GM19467 (cell line): ENCODE results near the gene TLK1.
A peak's percentile ranks its signal among the peaks of the same experiment; 100 is the strongest.

Experiments used
- ATAC-seq: cut with Tn5 transposase; IDR thresholded peaks from one replicate; pipeline ENCODE4 v1.9.1; 2021; ENCODE audit warnings: mild to moderate bottlenecking, moderate library complexity; ENCODE audit not compliant: unreplicated experiment

TLK1 gene

DNA sequence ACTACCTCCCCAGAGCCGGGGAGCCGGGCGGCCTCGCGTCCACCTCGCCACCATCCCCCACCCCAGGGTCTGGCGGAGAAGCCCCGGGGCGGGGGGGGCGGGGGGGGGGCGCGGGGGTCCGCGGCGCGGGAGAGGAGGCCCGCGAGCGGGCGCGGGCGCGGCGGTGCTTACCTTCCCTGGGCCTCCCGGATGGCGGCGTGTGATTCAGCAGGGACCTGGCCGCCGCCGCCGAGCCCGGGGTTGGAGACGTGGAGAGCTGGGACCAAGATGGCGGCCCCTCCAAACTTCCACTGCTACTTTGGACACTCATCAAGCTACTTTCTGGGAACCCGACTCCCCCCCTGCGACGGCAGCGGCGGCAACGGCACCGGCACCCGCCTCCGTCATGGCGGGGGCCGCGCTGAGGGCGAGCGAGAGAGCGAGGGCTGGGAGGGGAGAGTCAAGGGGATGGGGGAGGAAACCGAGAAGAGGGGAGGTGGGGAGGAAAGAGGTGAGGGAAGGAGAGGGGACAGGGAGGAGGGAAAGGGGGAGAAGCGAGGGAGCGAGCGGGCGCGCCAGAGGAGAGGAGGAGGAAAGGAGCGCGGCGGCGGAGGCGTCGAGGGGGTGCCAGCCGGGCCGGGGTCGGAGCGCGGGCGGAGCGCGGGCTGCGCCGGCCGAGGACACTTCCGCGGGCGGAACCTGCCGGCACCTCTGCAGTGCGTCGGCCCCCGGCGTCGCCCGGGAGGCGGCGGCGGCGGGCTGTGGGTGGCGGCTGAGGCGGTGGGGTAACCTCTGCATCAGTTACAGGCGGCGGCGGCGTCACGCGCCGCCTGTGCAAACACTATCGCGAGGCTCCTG is at the start of gene TLK1:
Gene TLK1, minus strand, starts transcription at position 775 of the 837 bp plus-strand sequence. Its CDS starts 465 bp downstream, at position 310.
- peak; percentile 43 for ATAC-seq

DNA sequence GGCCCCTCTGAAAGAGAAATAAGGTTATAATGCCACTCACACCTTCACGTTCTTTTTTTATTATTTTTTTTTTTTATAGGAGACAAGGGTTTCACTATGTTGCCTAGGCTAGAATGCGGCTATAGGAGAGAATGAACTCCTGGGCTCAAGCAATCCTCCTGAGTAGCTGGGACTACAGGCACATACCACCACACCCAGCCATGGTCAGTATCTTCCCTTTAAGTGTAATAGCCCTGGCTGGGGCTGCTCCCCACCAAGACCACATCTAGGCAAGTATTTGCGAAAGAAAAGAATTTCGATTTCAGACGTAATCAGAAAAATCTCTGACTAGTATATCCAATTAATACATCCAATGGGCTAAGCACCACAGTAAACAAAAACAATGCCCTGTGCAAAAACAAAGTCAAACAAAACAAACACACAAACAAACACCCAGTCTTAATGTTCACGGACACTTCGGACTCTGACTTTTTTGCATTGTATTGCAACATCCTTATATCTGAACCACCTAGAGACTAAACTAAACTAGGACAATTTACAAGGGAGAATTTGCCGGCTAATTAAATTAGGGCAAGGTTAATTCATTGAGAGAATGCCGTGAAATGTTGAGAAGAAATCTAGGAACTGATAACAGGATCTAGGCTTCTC is 49.6 kb upstream of the TLK1 start:
- no peak for ATAC-seq

DNA sequence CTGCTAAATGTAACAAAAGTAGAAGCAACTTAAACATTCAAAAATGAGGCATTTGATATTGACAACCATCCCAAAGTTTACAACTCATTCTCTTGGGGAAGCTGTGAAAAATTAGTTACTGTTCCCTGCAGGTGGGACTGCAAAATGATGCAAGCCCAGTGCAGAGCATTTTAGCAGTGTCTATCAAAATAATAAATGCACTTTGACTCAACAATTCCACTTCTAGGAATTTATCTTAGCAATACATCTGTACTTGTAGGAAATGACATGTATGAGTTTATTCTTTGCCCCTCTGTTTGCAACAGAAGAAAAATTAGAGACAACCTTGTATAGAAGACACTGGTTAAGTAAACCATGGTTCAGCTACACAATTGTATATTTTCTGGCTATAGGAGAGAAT is 48.0 kb upstream of the TLK1 start:
- ATAC-seq, result no peak

DNA sequence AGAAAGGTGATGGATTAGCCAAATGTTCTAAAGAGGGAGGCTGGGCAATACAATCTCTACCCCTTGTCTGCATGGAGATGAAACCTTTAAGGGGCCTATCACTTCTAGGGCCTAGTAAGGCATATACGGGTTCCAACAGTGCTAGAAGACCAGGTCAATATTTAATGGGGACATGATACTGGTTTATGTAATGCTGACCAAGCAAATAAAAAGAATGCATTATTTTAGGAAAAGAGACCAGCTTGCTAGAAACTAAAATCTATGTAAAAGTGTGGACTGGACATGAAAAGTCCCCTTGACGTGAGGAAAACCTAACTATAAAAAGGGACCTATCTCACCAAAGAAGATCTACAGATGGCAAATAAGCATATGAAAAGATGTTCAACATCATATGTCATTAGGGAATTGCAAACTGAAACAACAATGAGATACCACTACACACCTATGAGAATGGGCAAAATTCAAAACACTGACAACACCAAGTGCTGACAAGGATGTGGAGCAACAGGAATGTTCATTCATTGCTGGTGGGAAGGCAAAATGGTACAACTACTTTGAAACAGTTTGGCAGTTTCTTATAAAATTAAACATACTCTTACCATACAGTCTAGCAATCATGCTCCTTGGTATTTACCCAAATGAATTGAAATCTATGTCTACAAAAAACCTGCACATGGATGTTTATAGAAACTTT is 45.9 kb upstream of the TLK1 start:
- ATAC-seq, result no peak

DNA sequence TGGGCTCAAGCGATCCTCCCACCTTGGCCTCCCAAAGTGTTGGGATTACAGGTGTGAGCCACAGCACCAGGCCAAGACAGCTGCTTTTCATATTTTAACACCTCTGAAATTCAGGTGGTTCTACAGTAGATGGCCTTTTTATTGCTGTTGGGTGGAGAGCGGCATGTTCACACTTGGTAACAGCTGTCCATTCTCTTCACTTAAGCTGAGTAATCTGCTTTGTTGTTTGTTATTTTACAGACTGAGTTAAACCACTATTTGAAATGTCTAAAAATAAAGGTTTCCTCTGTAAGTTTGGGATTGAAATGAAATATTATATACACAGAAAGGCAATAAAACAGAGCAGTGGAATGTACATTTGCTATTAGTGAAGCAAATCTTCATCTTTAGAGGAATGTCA is 44.9 kb upstream of the TLK1 start:
- ATAC-seq, result no peak

DNA sequence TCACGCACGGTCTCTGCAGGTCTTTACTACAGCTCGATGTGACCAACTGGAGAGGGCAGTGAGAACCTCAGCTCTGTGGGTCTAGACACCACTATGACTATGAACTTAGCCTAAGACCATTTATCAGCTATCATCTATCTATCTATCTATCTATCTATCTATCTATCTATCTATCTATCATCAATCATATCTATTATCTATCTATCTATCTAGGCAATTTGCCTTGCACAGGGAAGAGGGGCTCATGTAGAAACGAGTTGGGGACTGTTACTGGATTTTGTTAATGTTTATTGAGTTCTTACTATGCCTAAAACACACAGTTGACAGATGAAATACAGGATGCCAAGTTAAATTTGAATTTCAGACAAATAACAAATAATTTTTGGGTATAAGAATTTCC is 41.1 kb upstream of the TLK1 start:
- ATAC-seq, result no peak

DNA sequence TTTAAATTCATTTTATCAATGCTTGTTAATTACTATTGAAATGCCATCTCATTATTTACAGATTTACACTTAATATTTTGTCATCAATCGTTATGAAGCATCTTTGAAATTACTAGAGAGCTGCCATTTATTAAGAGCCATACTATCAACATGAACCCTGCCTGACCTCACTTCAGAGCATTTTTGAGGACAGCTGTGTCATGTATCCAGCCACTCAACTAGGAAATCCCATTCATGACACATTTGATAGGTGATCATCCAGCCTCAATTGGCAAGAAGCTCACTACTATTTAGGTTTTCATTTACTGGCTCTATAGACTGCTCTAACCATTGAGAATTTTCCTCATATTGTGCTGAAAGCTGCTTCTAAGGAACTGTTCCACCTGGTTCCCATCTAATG is 40.6 kb upstream of the TLK1 start:
- no peak for ATAC-seq

DNA sequence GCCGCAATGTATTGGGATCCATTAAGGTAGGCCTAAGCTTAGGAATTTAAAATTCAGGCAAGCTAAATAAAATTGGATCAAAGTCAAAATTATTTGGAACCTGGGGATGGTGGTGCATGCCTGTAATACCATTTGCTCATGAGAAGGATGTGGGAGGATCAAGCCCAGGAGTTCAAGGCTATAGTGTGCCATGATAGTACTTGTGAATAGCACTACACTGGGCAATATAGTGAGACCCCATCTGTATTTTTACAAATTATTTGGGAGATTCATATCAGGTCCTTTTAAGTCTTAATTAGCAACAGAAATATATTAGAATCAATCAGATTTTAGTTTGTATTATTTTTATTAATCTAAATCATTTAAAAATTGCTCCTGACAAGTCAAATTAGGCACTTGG is 39.8 kb upstream of the TLK1 start:
- ATAC-seq, result no peak

DNA sequence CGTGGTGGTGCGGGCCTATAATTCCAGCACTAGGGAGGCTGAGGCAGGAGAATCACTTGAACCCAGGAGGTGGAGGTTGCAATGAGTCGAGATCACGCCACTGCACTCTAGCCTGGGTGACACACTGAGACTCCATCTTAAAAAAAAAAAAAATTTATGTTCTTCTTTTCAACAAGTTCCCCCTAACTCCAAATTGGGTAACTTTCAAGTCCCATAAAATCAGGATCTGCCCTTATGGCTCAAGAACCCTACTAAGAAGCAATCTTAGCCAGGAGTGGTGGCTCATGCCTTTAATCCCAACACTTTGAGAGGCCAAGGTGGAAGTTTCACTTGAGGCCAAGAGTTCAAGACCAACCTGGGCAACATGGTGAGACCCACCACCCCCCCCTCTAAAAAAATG is 30.3 kb upstream of the TLK1 start:
- no peak for ATAC-seq

DNA sequence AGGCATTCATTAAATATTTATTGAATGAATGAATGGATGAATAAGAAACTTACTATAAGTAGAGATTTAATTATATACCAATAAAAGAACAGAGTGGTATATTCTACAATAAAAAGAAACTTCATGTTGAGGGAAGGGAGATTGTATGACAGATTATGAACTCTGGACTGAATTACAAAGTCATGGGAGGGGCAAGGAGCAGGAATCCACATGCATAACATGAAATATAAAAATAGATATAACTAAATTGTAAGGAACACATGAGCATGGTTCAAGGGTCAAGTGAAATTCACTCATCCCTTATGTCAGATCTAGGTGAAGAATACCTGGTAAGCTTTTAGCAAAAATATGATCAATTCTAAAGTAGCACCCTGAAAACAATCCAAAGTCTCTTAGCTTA is 27.1 kb upstream of the TLK1 start:
- ATAC-seq, result no peak

DNA sequence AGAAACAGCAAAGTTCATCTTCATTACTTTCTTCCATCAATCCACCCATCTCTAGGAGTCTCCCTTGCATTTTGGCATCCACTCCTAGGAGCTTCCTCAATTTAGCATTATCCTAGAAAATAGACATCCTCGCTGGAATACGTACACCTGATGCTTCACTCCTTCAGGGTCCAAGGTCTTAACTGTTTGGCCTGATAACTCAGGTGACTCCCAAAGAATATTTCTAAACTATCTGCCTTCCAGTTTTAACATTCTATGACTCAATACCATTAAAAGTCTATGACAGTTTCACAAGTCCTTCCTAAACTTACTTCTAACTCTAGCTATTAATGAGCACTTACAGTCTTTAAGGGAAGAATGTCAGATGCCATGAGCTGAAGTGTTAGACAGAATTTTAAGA is 26.5 kb upstream of the TLK1 start:
- no peak for ATAC-seq

DNA sequence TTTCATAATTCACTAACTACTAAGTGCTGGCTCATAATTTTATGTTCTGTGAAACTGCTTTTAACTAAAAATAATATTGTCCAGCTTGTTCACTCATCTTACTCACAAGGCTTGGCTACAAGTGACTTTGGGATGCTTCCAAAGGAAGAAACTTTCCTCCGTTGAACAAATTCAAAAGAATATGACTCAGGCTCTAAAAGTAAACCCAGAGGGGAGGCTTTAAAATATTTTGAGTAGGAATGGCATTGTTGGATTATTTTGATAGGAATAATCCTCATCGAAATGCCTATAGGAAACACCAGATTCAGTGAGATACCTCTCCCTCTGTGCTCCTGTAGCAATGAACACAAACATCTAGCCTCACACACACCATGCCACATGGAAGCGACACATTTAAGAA is 25.2 kb upstream of the TLK1 start:
- ATAC-seq, result no peak

DNA sequence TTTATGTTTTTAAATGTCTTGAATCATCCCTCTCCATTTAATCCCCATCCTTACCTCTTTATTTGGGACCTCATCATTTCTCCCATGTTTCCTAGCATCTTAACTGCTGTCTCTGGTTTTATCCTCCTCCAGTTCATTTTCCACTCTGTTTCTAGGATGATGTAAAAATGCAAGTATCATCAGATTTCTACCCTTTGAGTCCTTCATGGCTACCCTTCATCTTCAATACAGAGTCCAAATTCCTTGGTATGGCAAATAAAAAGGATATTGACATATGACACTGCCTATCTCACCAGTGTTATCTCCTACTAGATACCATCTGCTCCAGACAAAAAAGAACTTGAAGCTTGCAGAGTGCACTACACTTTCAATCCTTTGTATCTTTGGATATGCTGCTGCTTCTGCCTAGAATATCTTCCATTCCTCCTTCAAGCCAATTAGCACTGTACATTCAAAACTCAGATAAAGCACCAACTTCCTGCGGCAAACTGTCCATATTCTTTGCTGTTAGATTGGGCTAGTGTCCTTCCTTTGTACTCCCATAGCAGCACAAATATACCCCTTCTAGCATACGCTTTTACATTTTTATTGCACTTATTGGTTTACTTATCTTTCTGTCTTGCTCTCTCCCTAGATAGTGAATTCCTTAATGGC is 24.6 kb upstream of the TLK1 start:
- ATAC-seq, result no peak

DNA sequence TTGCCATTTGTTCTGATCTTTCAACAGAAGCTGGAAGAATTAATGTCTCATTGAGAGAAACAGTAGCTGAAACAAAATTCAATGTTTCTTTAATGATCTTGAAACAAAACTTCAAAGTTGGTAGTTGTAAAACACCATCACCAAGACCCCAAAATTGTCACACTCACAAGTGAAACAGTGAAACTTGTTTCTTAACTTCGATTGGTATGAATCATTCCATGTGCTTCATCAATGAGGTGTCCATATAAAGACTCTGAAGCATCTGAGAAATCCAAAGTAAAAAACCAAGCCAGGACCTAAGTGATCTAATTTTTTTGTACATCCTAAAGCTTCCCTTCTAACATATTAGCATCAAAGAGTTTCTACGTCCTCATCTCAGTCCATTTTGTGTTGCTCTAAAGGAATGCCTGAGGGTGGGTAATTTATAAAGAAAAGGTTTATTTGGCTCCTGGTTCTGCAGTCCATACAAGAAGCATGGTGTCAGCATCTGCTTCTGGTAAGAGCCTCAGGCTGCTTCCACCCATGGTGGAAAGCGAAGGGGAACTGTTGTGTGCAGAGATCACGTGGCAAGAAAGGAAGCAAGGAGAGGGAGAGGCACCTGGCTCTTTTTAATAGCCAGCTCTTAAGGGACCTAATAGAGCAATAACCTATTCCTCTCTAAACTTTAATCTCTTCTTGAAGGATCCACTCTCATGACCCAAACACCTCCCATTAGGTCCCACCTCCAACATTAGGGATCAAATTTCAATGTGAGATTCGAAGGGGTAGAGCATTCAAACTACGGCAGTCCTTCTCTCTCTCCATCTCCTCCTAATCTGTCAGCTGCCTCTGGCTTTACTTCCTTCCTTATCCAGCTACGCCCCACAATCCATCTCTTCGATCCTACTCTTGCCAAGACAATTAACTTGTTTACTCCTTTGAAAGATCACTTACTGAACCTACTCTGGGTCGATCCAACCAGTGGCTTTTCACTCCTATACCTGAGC is 20.7 kb upstream of the TLK1 start:
- ATAC-seq, result no peak

DNA sequence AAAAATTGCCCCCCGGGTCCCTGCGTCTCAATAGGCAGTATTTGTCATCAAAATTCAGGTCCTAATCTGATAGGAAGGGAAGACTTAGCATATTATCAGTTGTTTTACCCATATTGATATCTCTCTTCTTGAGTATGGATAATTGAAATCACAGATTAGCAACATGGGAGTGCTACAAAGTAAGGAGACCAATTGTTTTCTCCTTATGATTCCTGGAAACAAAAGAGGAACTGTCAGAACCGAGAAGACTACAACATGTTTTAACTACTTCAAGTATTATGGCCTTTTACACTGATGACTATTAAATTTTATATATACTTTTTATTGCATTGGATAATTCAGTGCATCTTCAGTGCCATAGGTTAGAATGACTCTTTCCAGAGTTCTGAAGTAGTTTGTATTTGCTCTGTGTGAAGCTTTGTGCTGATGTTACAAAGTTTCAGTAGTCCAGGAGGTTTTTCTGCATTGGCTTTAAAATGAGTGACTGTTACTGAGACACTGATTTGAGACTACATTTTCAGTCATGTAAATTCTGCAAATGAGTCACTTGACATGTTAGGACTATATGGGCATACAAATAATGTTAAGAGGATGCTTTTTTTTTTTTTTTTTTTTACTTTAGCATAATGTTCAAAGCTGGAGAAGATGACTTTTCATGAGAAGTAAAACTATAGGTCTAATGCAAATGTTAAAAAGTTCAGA is 19.7 kb upstream of the TLK1 start:
- ATAC-seq, result no peak

DNA sequence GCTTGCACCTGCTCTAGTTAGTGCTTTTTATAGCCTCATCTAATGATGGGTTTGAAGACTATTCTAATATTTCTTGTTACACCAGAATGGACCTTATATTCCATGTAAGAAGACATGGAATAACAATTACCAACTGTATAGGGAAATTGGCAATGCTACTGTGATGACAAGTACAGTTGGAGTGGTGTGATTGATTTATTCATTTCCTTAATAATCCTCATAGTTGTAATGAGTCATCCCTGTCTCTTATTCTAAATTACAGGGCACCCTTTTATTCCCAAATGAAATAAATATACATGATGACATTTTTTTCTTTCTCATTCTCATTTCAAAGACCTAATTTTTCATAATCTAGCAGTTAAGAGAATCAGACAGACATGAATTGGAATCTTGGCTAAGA is 18.3 kb upstream of the TLK1 start:
- ATAC-seq, result no peak

DNA sequence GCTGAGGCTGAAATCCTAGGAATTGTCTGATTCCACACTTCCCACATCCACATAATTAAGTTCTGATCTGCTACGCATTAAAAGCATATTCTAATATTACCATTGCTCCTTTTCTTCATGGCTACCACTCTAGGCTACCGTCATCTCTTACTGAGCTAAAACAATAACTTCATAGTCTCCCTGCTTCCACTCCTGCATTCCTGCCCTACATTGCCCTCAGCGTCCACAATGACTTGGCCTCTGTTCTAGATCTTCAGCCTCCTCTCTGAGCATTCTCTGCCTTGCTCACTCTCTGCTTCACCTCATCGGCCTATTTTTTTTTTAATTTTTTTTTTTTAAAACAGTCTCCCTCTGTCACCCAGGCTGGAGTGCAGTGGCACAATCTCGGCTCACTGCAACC is 15.8 kb upstream of the TLK1 start:
- ATAC-seq, result no peak

DNA sequence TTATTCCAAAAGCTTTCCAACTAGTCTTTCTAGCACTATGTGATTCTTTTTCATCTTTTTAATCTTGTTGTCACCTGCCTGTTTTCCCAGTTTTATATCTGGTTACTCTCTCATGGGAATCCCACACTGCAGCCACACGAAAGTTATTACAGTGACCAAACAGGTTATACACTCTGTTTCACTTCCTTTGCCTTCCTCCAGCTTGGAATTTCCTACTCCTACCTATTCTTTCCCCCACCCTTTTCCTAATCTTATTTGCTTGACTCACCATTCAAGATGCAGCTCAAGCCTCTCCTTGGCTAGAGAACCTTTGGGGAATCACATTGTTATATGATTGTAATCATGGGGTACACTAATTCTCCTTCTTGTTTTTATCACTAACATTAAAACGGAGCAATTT is 13.4 kb upstream of the TLK1 start:
- ATAC-seq, result no peak

DNA sequence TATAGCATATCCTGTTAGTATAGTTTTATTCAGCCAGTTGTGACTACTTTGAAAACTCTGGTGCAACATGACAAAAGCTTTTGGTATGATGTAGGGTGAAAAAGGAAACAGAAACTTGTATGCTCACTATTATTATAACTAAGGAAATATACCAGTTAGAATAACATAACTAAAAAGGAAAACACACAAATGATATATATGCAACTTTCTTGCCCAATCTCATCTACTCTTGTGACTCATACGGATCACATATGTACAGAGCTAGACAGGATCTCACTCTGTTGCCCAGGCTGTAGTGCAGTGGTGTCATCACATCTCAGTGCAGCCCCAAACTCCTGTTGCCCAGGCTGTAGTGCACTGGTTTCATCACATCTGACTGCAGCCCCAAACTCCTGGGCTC is 12.4 kb upstream of the TLK1 start:
- ATAC-seq, result no peak

DNA sequence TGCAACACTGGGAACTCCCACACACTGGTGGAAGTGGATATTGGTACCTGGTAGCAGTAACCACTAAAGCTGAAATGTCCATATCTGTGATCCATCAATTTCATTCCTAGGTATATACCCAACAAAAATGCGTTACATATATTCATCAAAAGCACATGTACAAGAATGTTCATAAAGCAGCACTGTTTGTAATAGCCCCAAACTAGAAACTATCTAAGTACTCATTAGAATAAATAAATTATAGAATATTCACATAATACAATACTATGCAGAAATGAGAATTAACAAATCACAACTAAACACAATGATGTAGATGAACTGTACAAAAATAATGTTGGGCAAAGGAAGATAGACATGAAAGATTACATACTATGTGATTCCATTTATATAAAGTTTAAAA is 11.1 kb upstream of the TLK1 start:
- ATAC-seq, result no peak
